Measurements from ENCODE around the gene STEAP1B. TPM values are rescaled to one million over a fixed set of nuclear protein-coding genes. Genes with fewer than 3 reads are reported as not detected.

STEAP1B gene
- total RNA-seq, 4 donors from 2014 or later: 1.3 to 4.4 (median 2.0) TPM; not detected in 1

DNA sequence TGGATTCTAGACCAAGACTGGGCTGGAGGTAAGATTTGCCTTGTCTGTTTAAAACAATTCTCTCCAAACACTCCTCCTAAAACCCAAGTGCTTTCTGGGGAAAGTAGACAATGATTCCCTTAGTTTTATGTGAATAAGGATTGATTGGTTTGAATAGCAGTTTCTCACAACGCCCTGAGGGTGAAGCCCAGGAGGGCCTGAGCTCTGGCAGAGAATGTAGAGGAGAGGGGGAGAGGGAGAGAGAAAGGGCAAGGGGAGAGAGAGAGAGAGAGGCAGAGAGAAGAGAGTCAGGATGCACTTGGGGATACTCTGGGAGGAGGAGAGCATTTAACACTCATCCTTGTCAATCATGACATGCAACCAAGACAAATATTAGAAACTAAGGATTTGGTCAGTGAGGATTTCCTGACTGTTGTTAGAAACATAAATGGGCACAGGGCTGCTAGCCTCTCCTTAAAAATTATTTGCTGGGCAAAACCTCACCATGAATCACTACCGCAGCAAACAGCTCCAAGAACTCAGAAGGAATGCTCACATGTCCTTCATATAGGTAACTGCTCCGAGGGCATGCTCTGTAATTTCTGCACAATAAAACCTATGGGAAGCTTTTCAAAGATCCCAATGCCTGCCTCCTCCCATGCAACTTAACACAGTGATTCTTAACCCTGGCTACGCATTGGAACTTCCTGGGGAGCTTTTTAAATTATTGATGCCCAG, 87.9 kb downstream of the STEAP1B start:
- DNase-seq (ENCODE audit: low spot score): no peak
- ATAC-seq (ENCODE audit: low FRiP score): no peak
- TF ChIP-seq, protein P1, sequence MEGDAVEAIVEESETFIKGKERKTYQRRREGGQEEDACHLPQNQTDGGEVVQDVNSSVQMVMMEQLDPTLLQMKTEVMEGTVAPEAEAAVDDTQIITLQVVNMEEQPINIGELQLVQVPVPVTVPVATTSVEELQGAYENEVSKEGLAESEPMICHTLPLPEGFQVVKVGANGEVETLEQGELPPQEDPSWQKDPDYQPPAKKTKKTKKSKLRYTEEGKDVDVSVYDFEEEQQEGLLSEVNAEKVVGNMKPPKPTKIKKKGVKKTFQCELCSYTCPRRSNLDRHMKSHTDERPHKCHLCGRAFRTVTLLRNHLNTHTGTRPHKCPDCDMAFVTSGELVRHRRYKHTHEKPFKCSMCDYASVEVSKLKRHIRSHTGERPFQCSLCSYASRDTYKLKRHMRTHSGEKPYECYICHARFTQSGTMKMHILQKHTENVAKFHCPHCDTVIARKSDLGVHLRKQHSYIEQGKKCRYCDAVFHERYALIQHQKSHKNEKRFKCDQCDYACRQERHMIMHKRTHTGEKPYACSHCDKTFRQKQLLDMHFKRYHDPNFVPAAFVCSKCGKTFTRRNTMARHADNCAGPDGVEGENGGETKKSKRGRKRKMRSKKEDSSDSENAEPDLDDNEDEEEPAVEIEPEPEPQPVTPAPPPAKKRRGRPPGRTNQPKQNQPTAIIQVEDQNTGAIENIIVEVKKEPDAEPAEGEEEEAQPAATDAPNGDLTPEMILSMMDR (IDR thresholded peaks at IDR 0.05): no peak

DNA sequence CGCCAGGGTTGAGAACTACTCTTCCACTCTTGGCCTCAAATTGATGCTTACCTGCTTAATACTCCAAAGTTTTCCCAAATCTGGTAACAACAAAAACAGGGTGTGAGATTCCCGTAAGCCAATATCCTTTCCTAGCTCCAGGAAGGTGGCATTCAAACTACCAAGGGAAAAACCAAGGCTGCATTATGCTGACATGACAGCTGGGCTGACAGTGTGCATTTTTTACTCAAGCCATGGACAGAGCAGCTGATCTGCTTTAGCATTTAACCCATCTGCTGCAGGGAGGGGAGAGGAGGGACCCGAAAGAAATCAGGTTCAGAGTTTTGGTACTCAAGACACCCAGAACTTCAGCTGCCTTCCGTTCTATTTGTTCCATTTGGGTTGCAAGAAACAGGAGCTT, 93.3 kb downstream of the STEAP1B start:
- TF ChIP-seq, protein P1 (IDR thresholded peaks at IDR 0.05): no peak
- no peak for ATAC-seq (ENCODE audit: low FRiP score)

DNA sequence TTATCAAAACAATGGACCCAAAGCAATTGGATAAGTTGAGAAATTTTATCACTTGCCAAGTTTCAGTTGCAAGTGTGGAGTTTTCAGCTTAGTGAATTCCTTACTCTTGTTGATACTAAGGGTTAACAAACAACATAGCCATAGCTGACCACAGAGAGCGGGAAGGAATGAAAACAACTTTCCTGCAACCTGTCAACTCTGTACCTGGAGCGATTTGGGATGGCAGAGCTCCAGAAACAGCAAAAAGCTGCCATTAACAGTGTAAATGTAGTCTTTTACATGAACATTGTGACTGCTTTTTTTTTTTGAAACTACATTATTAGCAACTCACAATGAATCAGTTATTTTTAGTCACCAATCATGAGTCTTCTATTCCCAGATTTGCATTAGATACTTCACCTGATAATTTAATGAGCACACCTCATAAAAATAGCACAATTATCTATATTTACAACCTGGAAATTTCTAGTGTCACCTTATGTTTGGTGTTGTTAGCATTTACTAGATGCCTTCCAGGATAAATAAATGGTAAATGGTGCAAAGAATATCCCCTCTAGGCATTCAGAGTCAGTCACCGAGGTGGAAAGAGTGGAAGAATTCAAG, 95.5 kb downstream of the STEAP1B start:
- DNase-seq (ENCODE audit: low spot score) (no peak), ATAC-seq (ENCODE audit: low FRiP score) (no peak)
- TF ChIP-seq, protein P1 (IDR thresholded peaks at IDR 0.05): no peak

More for the DNA sequence above, 93.3 kb downstream of the STEAP1B start:
- no peak for DNase-seq (ENCODE audit: low spot score)

DNA sequence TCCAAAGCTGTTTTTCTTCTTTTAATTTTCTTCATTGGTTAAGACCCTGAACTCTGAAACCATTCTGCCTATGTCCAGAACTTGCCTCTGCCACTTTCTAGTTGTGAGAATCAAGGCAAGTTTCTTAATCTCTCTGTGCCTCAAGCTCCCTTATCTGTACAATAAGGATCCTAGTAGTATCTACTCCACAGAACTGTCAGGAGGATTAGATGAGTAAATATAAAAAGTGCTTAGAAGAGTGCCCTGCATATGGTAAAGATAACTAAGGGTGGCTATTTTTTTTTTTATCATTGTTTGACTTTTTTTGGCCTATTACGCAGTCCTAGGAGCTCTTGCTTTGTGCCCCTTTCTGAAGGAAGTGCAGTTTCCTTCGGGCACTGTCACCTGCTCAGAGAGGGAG, 96.6 kb downstream of the STEAP1B start:
- TF ChIP-seq, protein P1 (IDR thresholded peaks at IDR 0.05): no peak
- no peak for DNase-seq (ENCODE audit: low spot score)
- no peak for ATAC-seq (ENCODE audit: low FRiP score)

DNA sequence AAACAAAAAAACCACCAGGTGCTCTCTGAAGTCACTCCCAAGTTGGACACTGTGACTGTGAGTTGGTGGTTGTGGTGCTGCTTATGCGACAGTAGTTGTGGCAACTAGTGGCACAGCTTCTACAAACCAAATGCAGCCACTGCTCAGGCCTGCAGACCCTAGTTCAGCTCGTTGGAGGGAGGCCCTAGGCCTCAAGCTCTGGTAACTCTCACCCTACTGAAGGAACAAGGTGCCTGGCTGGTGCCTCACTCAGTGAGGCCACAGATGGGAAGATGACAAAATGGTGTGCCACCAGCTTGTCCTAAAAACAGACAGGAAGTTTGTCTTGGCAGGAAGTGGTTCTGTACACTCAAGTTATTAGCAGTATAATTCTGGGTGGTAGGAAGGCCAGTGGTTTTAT, 97.7 kb downstream of the STEAP1B start:
- ATAC-seq (ENCODE audit: low FRiP score): no peak
- TF ChIP-seq, protein P1 (IDR thresholded peaks at IDR 0.05): no peak
- no peak for DNase-seq (ENCODE audit: low spot score)

DNA sequence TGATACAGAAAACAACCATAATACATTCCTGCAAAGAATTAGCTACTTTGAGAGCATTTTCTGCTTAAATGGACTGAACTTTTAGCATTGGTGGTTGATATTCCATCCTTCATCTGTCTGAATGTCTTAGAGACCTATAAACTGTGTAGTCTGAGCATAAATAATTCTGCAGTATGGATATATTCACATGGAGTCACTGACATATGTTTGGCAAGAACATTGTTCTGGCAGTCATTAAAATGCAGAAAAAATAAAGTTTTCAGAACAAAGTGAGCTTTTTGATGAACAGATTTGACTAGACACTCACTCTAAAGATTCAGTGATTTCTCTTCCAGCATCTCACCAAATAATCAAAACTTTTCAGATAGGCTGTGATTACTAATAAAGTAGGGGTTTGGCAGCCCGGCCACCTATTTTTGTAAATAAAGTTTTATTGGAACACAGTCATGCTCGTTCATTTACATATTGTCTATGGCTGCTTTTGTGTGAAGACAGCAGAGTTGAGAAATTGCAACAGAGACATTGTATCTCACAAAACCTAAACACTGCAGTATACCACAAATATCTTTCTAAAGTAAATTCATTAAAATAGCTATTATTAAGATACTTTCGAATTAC, 98.9 kb downstream of the STEAP1B start:
- no peak for DNase-seq (ENCODE audit: low spot score)
- TF ChIP-seq, protein P1 (IDR thresholded peaks at IDR 0.05): no peak
- no peak for ATAC-seq (ENCODE audit: low FRiP score)
